ENCODE data around the gene CTNNA3. TPM values are rescaled to one million over a fixed set of nuclear protein-coding genes. Genes with fewer than 3 reads are reported as not detected.

Gene CTNNA3
- total and polyA plus RNA-seq, 5 donors from 2014 or later, result not detected

- Mint-ChIP-seq H3K27me3 (no peaks in the 10 kb centered on the region), H3K9me3 (peaks cover 2 to 15% (median 5%) of the 10 kb centered on the region in 7 donors), H3K27ac (no peak overlapping the region), H3K36me3 (no peaks in the 10 kb centered on the region), H3K4me3 (no peak overlapping the region), H3K4me1 (no peaks in the 10 kb centered on the region)
- no peaks in the 10 kb centered on the region for H3K9me3 ChIP-seq (ENCODE audit: control insufficient read depth in 2 of 2, low read length in 2 of 2)
- no peak for ATAC-seq (ENCODE audit: low read depth in 2 of 2)
- H3K4me3 ChIP-seq (ENCODE audit: low read depth, low read length), result no peak overlapping the region
- no peak overlapping the region for H3K27ac ChIP-seq (ENCODE audit: insufficient read depth, low read length, poor library complexity, severe bottlenecking)
- H3K27me3 ChIP-seq (ENCODE audit: control insufficient read depth, insufficient read depth, low read length), result no peaks in the 10 kb centered on the region
- H3K4me1 ChIP-seq (ENCODE audit: control insufficient read depth, insufficient read depth, low read length, poor library complexity, severe bottlenecking), result no peaks in the 10 kb centered on the region
- no peak for DNase-seq
- H3K36me3 ChIP-seq (ENCODE audit: control insufficient read depth, insufficient read depth, low read length), result no peaks in the 10 kb centered on the region
These were observed 1430.6 kb downstream of the CTNNA3 start for GRCh38 chr10:66265398-66265797.

DNA sequence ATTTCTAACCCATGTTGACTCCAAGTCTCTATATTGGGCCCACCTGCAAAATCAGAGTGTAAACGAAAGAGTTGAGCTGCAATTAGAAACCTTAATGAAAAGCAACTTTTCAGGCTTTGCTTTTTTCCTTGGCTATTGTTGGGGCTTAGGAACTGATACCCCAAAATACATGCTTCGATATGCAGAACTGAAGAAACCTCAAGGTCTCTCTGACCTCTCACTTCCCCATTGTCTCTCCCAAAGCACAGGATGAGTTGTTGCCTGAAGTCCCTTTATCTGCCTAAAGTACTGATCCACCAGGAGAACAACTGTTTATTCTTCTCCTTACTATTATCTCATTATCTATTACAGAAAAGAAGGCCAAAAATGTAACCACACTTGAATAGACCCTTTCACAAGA is 1436.2 kb downstream of the CTNNA3 start:
- H3K27me3 Mint-ChIP-seq, result no peaks in the 10 kb centered on the region
- H3K9me3 Mint-ChIP-seq, result peaks cover 2 to 18% (median 5%) of the 10 kb centered on the region in 7 donors
- DNase-seq (no peak), ATAC-seq (ENCODE audit: low read depth in 2 of 2) (no peak)
- Histone ChIP-seq H3K36me3 (ENCODE audit: control insufficient read depth, insufficient read depth, low read length) (no peaks in the 10 kb centered on the region), H3K4me1 (ENCODE audit: control insufficient read depth, insufficient read depth, low read length, poor library complexity, severe bottlenecking) (no peaks in the 10 kb centered on the region), H3K4me3 (ENCODE audit: low read depth, low read length) (no peak overlapping the region), H3K9me3 (ENCODE audit: control insufficient read depth in 2 of 2, low read length in 2 of 2) (peaks cover 0 to 3% of the 10 kb centered on the region in 2 experiments), H3K27me3 (ENCODE audit: control insufficient read depth, insufficient read depth, low read length) (no peaks in the 10 kb centered on the region), H3K27ac (ENCODE audit: insufficient read depth, low read length, poor library complexity, severe bottlenecking) (no peak overlapping the region)
- no peaks in the 10 kb centered on the region for H3K4me1 Mint-ChIP-seq
- H3K4me3 Mint-ChIP-seq, result no peak overlapping the region
- H3K27ac Mint-ChIP-seq, result no peak overlapping the region
- no peaks in the 10 kb centered on the region for H3K36me3 Mint-ChIP-seq

GRCh38 chr10:66258693-66259092 is 1437.3 kb downstream of the CTNNA3 start:
- Histone ChIP-seq H3K27me3 (ENCODE audit: control insufficient read depth, insufficient read depth, low read length) (no peaks in the 10 kb centered on the region), H3K4me3 (ENCODE audit: low read depth, low read length) (no peak overlapping the region), H3K4me1 (ENCODE audit: control insufficient read depth, insufficient read depth, low read length, poor library complexity, severe bottlenecking) (no peaks in the 10 kb centered on the region), H3K9me3 (ENCODE audit: control insufficient read depth in 2 of 2, low read length in 2 of 2) (peaks cover 0 to 3% of the 10 kb centered on the region in 2 experiments), H3K27ac (ENCODE audit: insufficient read depth, low read length, poor library complexity, severe bottlenecking) (no peak overlapping the region), H3K36me3 (ENCODE audit: control insufficient read depth, insufficient read depth, low read length) (no peaks in the 10 kb centered on the region)
- DNase-seq, result no peak
- Mint-ChIP-seq H3K4me3 (no peak overlapping the region), H3K36me3 (no peaks in the 10 kb centered on the region), H3K27me3 (no peaks in the 10 kb centered on the region), H3K4me1 (no peaks in the 10 kb centered on the region), H3K27ac (no peak overlapping the region), H3K9me3 (peaks cover 2 to 15% (median 4%) of the 10 kb centered on the region in 7 donors)
- ATAC-seq (ENCODE audit: low read depth in 2 of 2), result no peak

GRCh38 chr10:66257801-66258200 is 1438.2 kb downstream of the CTNNA3 start:
- no peak for DNase-seq
- Mint-ChIP-seq H3K4me3 (no peak overlapping the region), H3K36me3 (no peaks in the 10 kb centered on the region), H3K4me1 (no peaks in the 10 kb centered on the region), H3K27me3 (no peaks in the 10 kb centered on the region), H3K9me3 (peaks cover 0 to 15% (median 4%) of the 10 kb centered on the region in 7 donors), H3K27ac (no peak overlapping the region)
- H3K27me3 ChIP-seq (ENCODE audit: control insufficient read depth, insufficient read depth, low read length), result no peaks in the 10 kb centered on the region
- H3K4me3 ChIP-seq (ENCODE audit: low read depth, low read length), result no peak overlapping the region
- no peak overlapping the region for H3K27ac ChIP-seq (ENCODE audit: insufficient read depth, low read length, poor library complexity, severe bottlenecking)
- no peaks in the 10 kb centered on the region for H3K36me3 ChIP-seq (ENCODE audit: control insufficient read depth, insufficient read depth, low read length)
- H3K9me3 ChIP-seq (ENCODE audit: control insufficient read depth in 2 of 2, low read length in 2 of 2), result peaks cover 0 to 3% of the 10 kb centered on the region in 2 experiments
- no peaks in the 10 kb centered on the region for H3K4me1 ChIP-seq (ENCODE audit: control insufficient read depth, insufficient read depth, low read length, poor library complexity, severe bottlenecking)
- no peak for ATAC-seq (ENCODE audit: low read depth in 2 of 2)

DNA sequence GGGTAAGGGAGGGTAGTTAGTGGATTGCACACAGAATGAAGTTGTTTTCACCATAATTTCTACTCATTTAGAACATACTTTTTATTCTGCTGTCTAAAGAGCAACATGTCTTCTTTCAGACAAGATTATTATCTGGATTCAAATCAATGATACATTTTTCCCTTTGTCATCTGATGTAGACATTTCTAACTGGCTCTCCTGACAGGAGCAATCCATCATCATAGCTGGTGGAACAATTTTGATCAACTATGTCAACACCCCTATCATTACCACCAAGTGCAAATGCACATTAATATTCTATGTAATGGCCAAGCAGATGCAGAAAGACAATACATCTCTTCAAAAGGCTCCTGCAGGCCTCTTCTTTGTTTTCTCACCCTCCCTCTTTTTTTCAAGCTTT is 1443.0 kb downstream of the CTNNA3 start:
- Histone ChIP-seq H3K27ac (ENCODE audit: insufficient read depth, low read length, poor library complexity, severe bottlenecking) (no peak overlapping the region), H3K4me3 (ENCODE audit: low read depth, low read length) (no peak overlapping the region), H3K9me3 (ENCODE audit: control insufficient read depth in 2 of 2, low read length in 2 of 2) (peaks cover 0 to 3% of the 10 kb centered on the region in 2 experiments), H3K27me3 (ENCODE audit: control insufficient read depth, insufficient read depth, low read length) (no peaks in the 10 kb centered on the region), H3K36me3 (ENCODE audit: control insufficient read depth, insufficient read depth, low read length) (no peaks in the 10 kb centered on the region), H3K4me1 (ENCODE audit: control insufficient read depth, insufficient read depth, low read length, poor library complexity, severe bottlenecking) (no peaks in the 10 kb centered on the region)
- Mint-ChIP-seq H3K9me3 (peaks cover 4 to 17% (median 8%) of the 10 kb centered on the region in 7 donors), H3K4me1 (no peaks in the 10 kb centered on the region), H3K36me3 (no peaks in the 10 kb centered on the region), H3K27me3 (no peaks in the 10 kb centered on the region), H3K27ac (no peak overlapping the region), H3K4me3 (no peak overlapping the region)
- ATAC-seq (ENCODE audit: low read depth in 2 of 2) (no peak), DNase-seq (no peak)

- Mint-ChIP-seq H3K4me3 (no peak overlapping the region), H3K36me3 (no peaks in the 10 kb centered on the region), H3K27ac (no peak overlapping the region), H3K4me1 (no peaks in the 10 kb centered on the region), H3K27me3 (no peaks in the 10 kb centered on the region), H3K9me3 (peaks cover 4 to 14% (median 8%) of the 10 kb centered on the region in 7 donors)
- Histone ChIP-seq H3K4me1 (ENCODE audit: control insufficient read depth, insufficient read depth, low read length, poor library complexity, severe bottlenecking) (no peaks in the 10 kb centered on the region), H3K4me3 (ENCODE audit: low read depth, low read length) (no peak overlapping the region), H3K27ac (ENCODE audit: insufficient read depth, low read length, poor library complexity, severe bottlenecking) (no peak overlapping the region), H3K36me3 (ENCODE audit: control insufficient read depth, insufficient read depth, low read length) (no peaks in the 10 kb centered on the region), H3K27me3 (ENCODE audit: control insufficient read depth, insufficient read depth, low read length) (no peaks in the 10 kb centered on the region), H3K9me3 (ENCODE audit: control insufficient read depth in 2 of 2, low read length in 2 of 2) (no peaks in the 10 kb centered on the region)
- no peak for ATAC-seq (ENCODE audit: low read depth in 2 of 2)
- no peak for DNase-seq
These were observed 1449.8 kb downstream of the CTNNA3 start for GRCh38 chr10:66246177-66246576.

DNA sequence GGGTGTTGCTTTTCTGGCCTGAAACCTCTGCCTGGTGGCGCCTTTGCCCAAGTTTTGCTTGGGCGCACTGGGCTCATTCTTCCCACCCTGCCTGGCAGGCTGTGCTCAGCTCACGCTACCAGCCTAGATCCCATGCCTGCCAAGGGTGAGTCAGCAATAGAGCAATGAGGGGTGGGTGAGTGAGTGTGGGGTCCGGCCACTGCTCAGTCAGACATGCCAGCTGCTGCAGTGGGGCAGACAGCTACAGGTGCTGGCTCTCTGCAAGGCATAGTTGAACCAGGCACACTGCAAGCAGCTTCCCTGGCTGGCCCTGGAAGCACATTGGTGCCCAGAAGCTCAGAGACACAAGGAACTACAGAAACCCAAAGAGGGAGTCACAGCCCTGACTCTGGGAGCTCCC is 1451.0 kb downstream of the CTNNA3 start:
- no peak overlapping the region for H3K27ac Mint-ChIP-seq
- Histone ChIP-seq H3K36me3 (ENCODE audit: control insufficient read depth, insufficient read depth, low read length) (no peaks in the 10 kb centered on the region), H3K4me1 (ENCODE audit: control insufficient read depth, insufficient read depth, low read length, poor library complexity, severe bottlenecking) (no peaks in the 10 kb centered on the region), H3K27ac (ENCODE audit: insufficient read depth, low read length, poor library complexity, severe bottlenecking) (no peak overlapping the region), H3K4me3 (ENCODE audit: low read depth, low read length) (no peak overlapping the region), H3K27me3 (ENCODE audit: control insufficient read depth, insufficient read depth, low read length) (no peaks in the 10 kb centered on the region), H3K9me3 (ENCODE audit: control insufficient read depth in 2 of 2, low read length in 2 of 2) (no peaks in the 10 kb centered on the region)
- no peaks in the 10 kb centered on the region for H3K36me3 Mint-ChIP-seq
- H3K27me3 Mint-ChIP-seq, result no peaks in the 10 kb centered on the region
- H3K4me1 Mint-ChIP-seq, result no peaks in the 10 kb centered on the region
- no peak overlapping the region for H3K4me3 Mint-ChIP-seq
- H3K9me3 Mint-ChIP-seq, result peaks cover 3 to 14% (median 8%) of the 10 kb centered on the region in 7 donors
- DNase-seq (no peak), ATAC-seq (ENCODE audit: low read depth in 2 of 2) (no peak)

DNA sequence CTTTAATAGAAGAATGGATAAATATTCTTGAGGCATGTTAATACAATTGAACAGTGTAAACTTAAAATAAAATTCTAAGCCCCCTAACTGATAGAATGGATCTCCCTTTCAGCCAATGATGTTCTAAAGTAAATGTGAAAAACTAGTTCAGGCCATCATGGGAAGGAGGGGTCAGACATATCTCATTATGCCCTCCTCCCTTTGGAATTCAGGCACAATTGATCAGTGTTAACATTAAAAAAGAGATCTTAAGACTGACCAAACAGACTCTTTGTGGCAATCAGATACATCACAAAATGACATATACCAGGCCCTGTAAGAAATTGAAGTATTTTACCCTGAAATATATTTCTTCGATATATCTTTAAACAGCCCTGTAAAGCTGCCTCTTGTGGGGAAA is 1453.1 kb downstream of the CTNNA3 start:
- Histone ChIP-seq H3K9me3 (ENCODE audit: control insufficient read depth in 2 of 2, low read length in 2 of 2) (no peaks in the 10 kb centered on the region), H3K27me3 (ENCODE audit: control insufficient read depth, insufficient read depth, low read length) (no peaks in the 10 kb centered on the region), H3K27ac (ENCODE audit: insufficient read depth, low read length, poor library complexity, severe bottlenecking) (no peak overlapping the region), H3K4me3 (ENCODE audit: low read depth, low read length) (no peak overlapping the region), H3K36me3 (ENCODE audit: control insufficient read depth, insufficient read depth, low read length) (no peaks in the 10 kb centered on the region), H3K4me1 (ENCODE audit: control insufficient read depth, insufficient read depth, low read length, poor library complexity, severe bottlenecking) (no peaks in the 10 kb centered on the region)
- Mint-ChIP-seq H3K36me3 (no peaks in the 10 kb centered on the region), H3K4me1 (no peaks in the 10 kb centered on the region), H3K4me3 (no peak overlapping the region), H3K9me3 (peaks cover 0 to 10% (median 4%) of the 10 kb centered on the region in 7 donors), H3K27me3 (no peaks in the 10 kb centered on the region), H3K27ac (no peak overlapping the region)
- DNase-seq, result no peak
- no peak for ATAC-seq (ENCODE audit: low read depth in 2 of 2)
